MCF 10A (cell line): Measurements from ENCODE around the gene HSCB. TPM values are rescaled to one million over a fixed set of nuclear protein-coding genes. Genes with fewer than 3 reads are reported as not detected.

ENCODE experiments used
- BruUV-seq: library from RNA; stranded (reverse); fragments of 400-500 nt; replicated peaks from 2 replicates; lab custom pipeline; 2021; lab: Mats Ljungman, UMichigan
- CTCF ChIA-PET: fragments of 300-600 bp; sonication (Branson Sonifier 250); formaldehyde crosslinking; extraction: SDS; loops from one replicate; lab custom pipeline; 2021; ENCODE audit warnings: antibody characterized with exemption, inconsistent platforms; lab: Yijun Ruan, JAX
- POLR2A ChIA-PET: fragments of 300-600, 350-650 bp; sonication (Branson Sonifier 250); formaldehyde crosslinking; extraction: SDS; loops from one replicate; lab custom pipeline; 2020; ENCODE audit warnings: antibody characterized with exemption, inconsistent platforms; lab: Yijun Ruan, JAX
- DNase-seq: peaks from one replicate; pipeline ENCODE4 v3.0.0-alpha.2; 2018; ENCODE audit not compliant: unreplicated experiment
- H3K27ac Mint-ChIP-seq: one replicate; pipeline ENCODE4 v1.8.0; 2022; ENCODE audit warnings: mild to moderate bottlenecking, low read depth, mixed read lengths; ENCODE audit not compliant: unreplicated experiment
- H3K27me3 Mint-ChIP-seq: one replicate; pipeline ENCODE4 v1.8.0; 2022; ENCODE audit warnings: mixed read lengths; ENCODE audit not compliant: insufficient read depth, unreplicated experiment
- H3K36me3 Mint-ChIP-seq: one replicate; pipeline ENCODE4 v1.8.0; 2022; ENCODE audit warnings: mild to moderate bottlenecking, moderate library complexity, mixed read lengths; ENCODE audit not compliant: insufficient read depth, unreplicated experiment
- H3K4me1 Mint-ChIP-seq: one replicate; pipeline ENCODE4 v1.8.0; 2022; ENCODE audit warnings: mixed read lengths; ENCODE audit not compliant: insufficient read depth, unreplicated experiment
- H3K4me3 Mint-ChIP-seq: one replicate; pipeline ENCODE4 v1.8.0; 2022; ENCODE audit warnings: mild to moderate bottlenecking, moderate library complexity, mixed read lengths; ENCODE audit not compliant: unreplicated experiment
- H3K9me3 Mint-ChIP-seq: one replicate; pipeline ENCODE4 v1.8.0; 2022; ENCODE audit warnings: mixed read lengths; ENCODE audit not compliant: unreplicated experiment
- CTCF ChIP-seq: fragments of 200-600 bp; IDR thresholded peaks from one replicate; pipeline ENCODE4 v1.8.0; 2022; ENCODE audit warnings: antibody characterized with exemption, mild to moderate bottlenecking; ENCODE audit not compliant: unreplicated experiment
- intact Hi-C: fragments of 100-400 bp; cut with micrococcal nuclease; formaldehyde crosslinking; loops from 2 replicates; pipeline ENCODE4 v1.14.1; 2022
- total RNA-seq: library from RNA; stranded (reverse); gene quantifications from 2 replicates; pipeline ENCODE4 v1.2.3, GENCODE V29; 2022

The HSCB gene
- total RNA-seq, 1 experiment from 2014 or later = 19.3 TPM

- intact Hi-C loops = loop anchor here (2.0 kb wide), 2 partner anchors 61 to 173 kb away; no protein-coding TSS in a partner anchor
- TF ChIP-seq CTCF = no peak
- DNase-seq = peak; percentile 25
- BruUV-seq = TSS peak; percentile 57
- Mint-ChIP-seq H3K27me3 (no peaks in the 10 kb centered on the region), H3K4me3 (peak overlapping the region; percentile 88), H3K9me3 (no peaks in the 10 kb centered on the region), H3K36me3 (peaks cover 58% of the 10 kb centered on the region), H3K4me1 (peaks cover 10% of the 10 kb centered on the region), H3K27ac (peak overlapping the region; percentile 87)
- CTCF ChIA-PET = interaction anchor here (0.5 to 1.5 kb wide), 4 partner anchors 10 to 65 kb away, joined by 3 to 5 read pairs (median 4); no protein-coding TSS in a partner anchor
- POLR2A ChIA-PET = interaction anchor here (1.0 to 5.8 kb wide), 10 partner anchors 11 to 31 kb away, joined by 3 to 74 read pairs (median 6); partner anchors contain the start of gene XBP1
Measured at GRCh38 chr22:28773461-28773867, 31.6 kb downstream of the HSCB start.

GRCh38 chr22:28774378-28774777 is 32.5 kb downstream of the HSCB start:
- ChIA-PET POLR2A (interaction anchor here (1.0 to 5.8 kb wide), 4 partner anchors 10 to 29 kb away, joined by 3 to 74 read pairs (median 5); partner anchors contain the start of gene XBP1), CTCF (interaction anchor here (0.6 to 1.5 kb wide), 4 partner anchors 9 to 813 kb away, joined by 3 to 5 read pairs (median 3); no protein-coding TSS in a partner anchor)
- Mint-ChIP-seq H3K9me3 (no peaks in the 10 kb centered on the region), H3K4me1 (peaks cover 10% of the 10 kb centered on the region), H3K4me3 (peak overlapping the region; percentile 88), H3K36me3 (peaks cover 67% of the 10 kb centered on the region), H3K27me3 (no peaks in the 10 kb centered on the region), H3K27ac (no peak overlapping the region)
- DNase-seq = no peak
- TF ChIP-seq CTCF = no peak
- no TSS peak for BruUV-seq
- intact Hi-C loops = no loop called here

GRCh38 chr22:28779833-28780232 is 38.0 kb downstream of the HSCB start:
- H3K4me1 Mint-ChIP-seq = peaks cover under 1% of the 10 kb centered on the region
- no peaks in the 10 kb centered on the region for H3K9me3 Mint-ChIP-seq
- DNase-seq = no peak
- intact Hi-C loops = no loop called here
- H3K27ac Mint-ChIP-seq = no peak overlapping the region
- no peak for TF ChIP-seq CTCF
- POLR2A ChIA-PET = interaction anchor here (1.0 to 1.2 kb wide), 2 partner anchors 19 to 21 kb away, joined by 3 to 5 read pairs; partner anchors contain the start of gene XBP1
- no peak overlapping the region for H3K4me3 Mint-ChIP-seq
- H3K36me3 Mint-ChIP-seq = peaks cover 88% of the 10 kb centered on the region
- no peaks in the 10 kb centered on the region for H3K27me3 Mint-ChIP-seq
- CTCF ChIA-PET = interaction anchor here (0.7 kb wide), 1 partner anchor 179 kb away, joined by 3 read pairs; no protein-coding TSS in a partner anchor
- no TSS peak for BruUV-seq

- no peaks in the 10 kb centered on the region for H3K27me3 Mint-ChIP-seq
- POLR2A ChIA-PET = interaction anchor here (1.0 kb wide), 2 partner anchors 19 to 20 kb away, joined by 4 read pairs; partner anchors contain the start of gene XBP1
- BruUV-seq = no TSS peak
- intact Hi-C loops = no loop called here
- TF ChIP-seq CTCF = no peak
- CTCF ChIA-PET = no interaction called here
- no peak for DNase-seq
- no peak overlapping the region for H3K27ac Mint-ChIP-seq
- no peaks in the 10 kb centered on the region for H3K9me3 Mint-ChIP-seq
- H3K4me1 Mint-ChIP-seq = no peaks in the 10 kb centered on the region
- no peak overlapping the region for H3K4me3 Mint-ChIP-seq
- peaks cover 88% of the 10 kb centered on the region for H3K36me3 Mint-ChIP-seq
Measured at GRCh38 chr22:28780296-28780695, 38.5 kb downstream of the HSCB start.
